ENCODE results near the gene PPP1R13B. TPM values are rescaled to one million over a fixed set of nuclear protein-coding genes. Genes with fewer than 3 reads are reported as not detected.

PPP1R13B gene
- total RNA-seq, 2 experiments from 2014 or later: 8.2 to 18.9 TPM

- no peaks in the 10 kb centered on the region for H3K4me1 ChIP-seq (ENCODE audit: insufficient read depth, low read length, poor library complexity, severe bottlenecking)
- intact Hi-C loops (cut with micrococcal nuclease; ENCODE audit: unreplicated experiment): no loop called here
- ChIA-PET POLR2A (interaction anchor here (0.6 kb wide), 1 partner anchor 20 kb away, joined by 3 read pairs; no protein-coding TSS in a partner anchor), CTCF (ENCODE audit: unreplicated experiment) (no interaction called here)
- no peak overlapping the region for H2AFZ ChIP-seq (ENCODE audit: low read length)
- no peak overlapping the region for H3K27ac ChIP-seq (ENCODE audit: low read depth, low read length, poor library complexity, severe bottlenecking)
- DNase-seq (ENCODE audit: low spot score): no peak
- H3K79me2 ChIP-seq (ENCODE audit: insufficient read depth, low read depth, low read length): no peaks in the 10 kb centered on the region
- TF ChIP-seq EZH2phosphoT487 (IDR thresholded peaks at IDR 0.05; ENCODE audit: borderline replicate concordance, low read depth, low read length) (no peak), CTCF (conservative IDR thresholded peaks at IDR 0.05; ENCODE audit: low read length) (no peak)
- H3K9me3 ChIP-seq (ENCODE audit: low read length): no peaks in the 10 kb centered on the region
- no peaks in the 10 kb centered on the region for H4K20me1 ChIP-seq (ENCODE audit: insufficient read depth, low read length)
- no TSS peak for BruUV-seq (replicated peaks)
- H3K4me3 ChIP-seq (ENCODE audit: low read depth, low read length, poor library complexity, severe bottlenecking): no peak overlapping the region
- H3K4me2 ChIP-seq (ENCODE audit: low read length): no peak overlapping the region
- no peaks in the 10 kb centered on the region for H3K9me2 ChIP-seq (ENCODE audit: insufficient read depth, low read length)
- no peaks in the 10 kb centered on the region for H3K36me3 ChIP-seq (ENCODE audit: insufficient read depth, low read length)
These were observed 15.3 kb downstream of the PPP1R13B start for GRCh38 chr14:103832046-103832445.

DNA sequence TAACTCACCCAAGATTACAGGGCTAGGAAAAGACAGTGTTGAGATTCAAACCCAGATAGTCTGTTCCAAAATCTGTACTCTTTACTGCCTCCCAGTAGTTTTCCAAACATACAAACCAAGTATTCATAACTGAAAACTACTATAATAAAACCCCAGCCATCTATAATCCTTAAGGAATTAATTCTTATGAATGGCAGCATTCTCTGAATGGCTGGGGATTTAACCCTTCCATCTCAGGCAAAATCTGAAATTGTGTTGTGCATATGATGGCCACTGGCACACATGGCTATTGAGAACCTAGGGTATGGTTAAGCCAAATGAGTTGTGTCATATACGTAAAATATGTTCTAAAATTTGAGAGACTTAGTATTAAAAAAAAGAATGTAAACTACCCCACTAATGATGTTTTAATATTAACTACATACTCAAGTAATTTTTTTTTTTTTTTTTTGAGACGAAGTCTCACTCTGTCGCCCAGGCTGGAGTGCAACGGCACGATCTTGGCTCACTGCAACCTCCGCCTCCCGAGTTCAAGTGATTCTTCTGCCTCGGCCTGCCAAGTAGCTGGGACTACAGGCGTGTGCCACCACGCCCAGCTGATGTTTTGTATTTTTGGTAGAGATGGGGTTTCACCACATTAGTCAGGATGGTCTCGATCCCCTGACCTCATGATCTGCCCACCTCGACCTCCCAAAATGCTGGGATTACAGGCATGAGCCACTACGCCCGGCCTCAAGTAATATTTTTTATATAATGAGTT is 16.7 kb downstream of the PPP1R13B start:
- Histone ChIP-seq H2AFZ (ENCODE audit: low read length) (no peak overlapping the region), H3K27ac (ENCODE audit: low read depth, low read length, poor library complexity, severe bottlenecking) (no peak overlapping the region), H3K9me3 (ENCODE audit: low read length) (no peaks in the 10 kb centered on the region), H3K9me2 (ENCODE audit: insufficient read depth, low read length) (no peaks in the 10 kb centered on the region), H3K4me3 (ENCODE audit: low read depth, low read length, poor library complexity, severe bottlenecking) (no peak overlapping the region), H3K36me3 (ENCODE audit: insufficient read depth, low read length) (no peaks in the 10 kb centered on the region), H4K20me1 (ENCODE audit: insufficient read depth, low read length) (no peaks in the 10 kb centered on the region), H3K79me2 (ENCODE audit: insufficient read depth, low read depth, low read length) (no peaks in the 10 kb centered on the region), H3K4me1 (ENCODE audit: insufficient read depth, low read length, poor library complexity, severe bottlenecking) (no peaks in the 10 kb centered on the region), H3K4me2 (ENCODE audit: low read length) (no peak overlapping the region)
- BruUV-seq (replicated peaks): no TSS peak
- no peak for DNase-seq (ENCODE audit: low spot score)
- POLR2A ChIA-PET: interaction anchor here (0.7 kb wide), 1 partner anchor 703 kb away, joined by 5 read pairs; no protein-coding TSS in a partner anchor
- intact Hi-C loops (cut with micrococcal nuclease; ENCODE audit: unreplicated experiment): no loop called here
- TF ChIP-seq CTCF (conservative IDR thresholded peaks at IDR 0.05; ENCODE audit: low read length) (no peak), EZH2phosphoT487 (IDR thresholded peaks at IDR 0.05; ENCODE audit: borderline replicate concordance, low read depth, low read length) (no peak)
- CTCF ChIA-PET (ENCODE audit: unreplicated experiment): no interaction called here

GRCh38 chr14:103828315-103828967 is 18.9 kb downstream of the PPP1R13B start:
- no peaks in the 10 kb centered on the region for H3K9me2 ChIP-seq (ENCODE audit: insufficient read depth, low read length)
- H2AFZ ChIP-seq (ENCODE audit: low read length): no peak overlapping the region
- ChIA-PET CTCF (ENCODE audit: unreplicated experiment) (no interaction called here), POLR2A (interaction anchor here (0.6 kb wide), 1 partner anchor 9 kb away, joined by 3 read pairs; no protein-coding TSS in a partner anchor)
- no peak for DNase-seq (ENCODE audit: low spot score)
- intact Hi-C loops (cut with micrococcal nuclease; ENCODE audit: unreplicated experiment): no loop called here
- H3K36me3 ChIP-seq (ENCODE audit: insufficient read depth, low read length): no peaks in the 10 kb centered on the region
- no peak overlapping the region for H3K4me3 ChIP-seq (ENCODE audit: low read depth, low read length, poor library complexity, severe bottlenecking)
- no peak for TF ChIP-seq CTCF (conservative IDR thresholded peaks at IDR 0.05; ENCODE audit: low read length)
- no peaks in the 10 kb centered on the region for H4K20me1 ChIP-seq (ENCODE audit: insufficient read depth, low read length)
- H3K9me3 ChIP-seq (ENCODE audit: low read length): no peaks in the 10 kb centered on the region
- no peak overlapping the region for H3K27ac ChIP-seq (ENCODE audit: low read depth, low read length, poor library complexity, severe bottlenecking)
- H3K4me1 ChIP-seq (ENCODE audit: insufficient read depth, low read length, poor library complexity, severe bottlenecking): no peaks in the 10 kb centered on the region
- no peaks in the 10 kb centered on the region for H3K79me2 ChIP-seq (ENCODE audit: insufficient read depth, low read depth, low read length)
- no TSS peak for BruUV-seq (replicated peaks)
- H3K4me2 ChIP-seq (ENCODE audit: low read length): no peak overlapping the region
